ENCODE measurements around the gene TEDC1.

- TF ChIP-seq GLI4 (tag by site-specific recombination; IDR thresholded peaks at IDR 0.05) (no peak), ZNF530 (tag by site-specific recombination; IDR thresholded peaks at IDR 0.05; ENCODE audit: low read depth) (no peak)
Observed at GRCh38 chr14:105449276-105450122, 41.5 kb upstream of the TEDC1 start.
